ENCODE results near the gene FARP1. TPM values are rescaled to one million over a fixed set of nuclear protein-coding genes. Genes with fewer than 3 reads are reported as not detected.

The FARP1 gene
- total RNA-seq, 4 donors from 2014 or later = 103 to 172 (median 129) TPM

GRCh38 chr13:98144027-98144741 is 1.3 kb downstream of the FARP1 start:
- WGBS, 2 donors = 8 to 12% methylated on average over 21 of the region's 21 CpGs
- no peak for TF ChIP-seq CTCF (IDR thresholded peaks at IDR 0.05)
- no peak for TF ChIP-seq POLR2A (IDR thresholded peaks at IDR 0.05)
- H3K4me3 ChIP-seq (replicated peaks in 1 of 3) = peak overlapping the region; percentile 22 to 84 (median 64)
- peak; percentile 26 to 32 for DNase-seq
- intact Hi-C loops (cut with DNase I) = loop anchor here (5.0 kb wide), 1 partner anchor 283 kb away; no protein-coding TSS in a partner anchor
- H3K4me1 ChIP-seq = peaks cover 25 to 31% of the 10 kb centered on the region in 2 donors
- no peaks in the 10 kb centered on the region for H3K9me3 ChIP-seq
- H3K27ac ChIP-seq = peak overlapping the region; percentile 52 to 87 (median 72)
- H3K36me3 ChIP-seq = no peaks in the 10 kb centered on the region
- H3K27me3 ChIP-seq = no peaks in the 10 kb centered on the region

GRCh38 chr13:98144801-98145350 is 2.0 kb downstream of the FARP1 start:
- intact Hi-C loops (cut with DNase I) = loop anchor here (5.0 kb wide), 1 partner anchor 282 kb away; no protein-coding TSS in a partner anchor
- DNase-seq = peak; percentile 43 to 47
- Histone ChIP-seq H3K36me3 (no peaks in the 10 kb centered on the region), H3K4me1 (peaks cover 25 to 31% of the 10 kb centered on the region in 2 donors), H3K9me3 (no peaks in the 10 kb centered on the region), H3K27me3 (no peaks in the 10 kb centered on the region), H3K4me3 (replicated peaks in 1 of 3) (peak overlapping the region in 1 of 3 donors; percentile 84), H3K27ac (peak overlapping the region; percentile 52 to 87 (median 72))
- TF ChIP-seq CTCF (IDR thresholded peaks at IDR 0.05) = peak in 1 of 6 experiments; percentile 28
- TF ChIP-seq POLR2A (IDR thresholded peaks at IDR 0.05) = peak in 1 of 2 donors; percentile 11
- WGBS, 2 donors = 26 to 40% methylated on average over 10 of the region's 10 CpGs

- H3K36me3 ChIP-seq = no peaks in the 10 kb centered on the region
- H3K4me3 ChIP-seq (replicated peaks in 1 of 3) = no peak overlapping the region
- DNase-seq = peak; percentile 31 to 32
- WGBS, 2 donors = 45 to 57% methylated on average over 5 of the region's 5 CpGs
- H3K9me3 ChIP-seq = no peaks in the 10 kb centered on the region
- intact Hi-C loops (cut with DNase I) = no loop called here
- H3K4me1 ChIP-seq = peaks cover 20 to 31% of the 10 kb centered on the region in 2 donors
- H3K27me3 ChIP-seq = no peaks in the 10 kb centered on the region
- H3K27ac ChIP-seq = peak overlapping the region in 2 of 3 donors; percentile 1 to 27
- TF ChIP-seq CTCF (IDR thresholded peaks at IDR 0.05) = peak in 4 of 6 experiments; percentile 16 to 47 (median 22)
- no peak for TF ChIP-seq POLR2A (IDR thresholded peaks at IDR 0.05)
These were observed 4.6 kb downstream of the FARP1 start for GRCh38 chr13:98147521-98147920.

GRCh38 chr13:98150832-98151479 is 8.1 kb downstream of the FARP1 start:
- DNase-seq = no peak
- H3K27me3 ChIP-seq = no peaks in the 10 kb centered on the region
- H3K27ac ChIP-seq = no peak overlapping the region
- no peak for TF ChIP-seq CTCF (IDR thresholded peaks at IDR 0.05)
- no peak for TF ChIP-seq POLR2A (IDR thresholded peaks at IDR 0.05)
- 48 to 68% methylated on average over 8 of the region's 8 CpGs for WGBS, 2 donors
- intact Hi-C loops (cut with DNase I) = loop anchor here (10.0 kb wide), 1 partner anchor 74 kb away; no protein-coding TSS in a partner anchor
- H3K4me3 ChIP-seq (replicated peaks in 1 of 3) = no peak overlapping the region
- no peaks in the 10 kb centered on the region for H3K36me3 ChIP-seq
- peaks cover 5 to 23% of the 10 kb centered on the region in 2 donors for H3K4me1 ChIP-seq
- no peaks in the 10 kb centered on the region for H3K9me3 ChIP-seq
